GM18519 (cell line): Measurements from ENCODE around the gene OR4D5.

Experiments used
- ATAC-seq: cut with Tn5 transposase; IDR thresholded peaks from one replicate; pipeline ENCODE4 v1.9.1; 2021; ENCODE audit warnings: mild to moderate bottlenecking, moderate library complexity; ENCODE audit not compliant: unreplicated experiment, low FRiP score

Gene OR4D5

GRCh38 chr11:123939317-123939716 lies at the start of gene OR4D5:
OR4D5 (plus strand) TSS chr11:123939617; CDS start chr11:123939617, 0 bp downstream.
- no peak for ATAC-seq

- ATAC-seq, result no peak
Observed at GRCh38 chr11:123892031-123892430, 47.4 kb upstream of the OR4D5 start.

- no peak for ATAC-seq
Observed at GRCh38 chr11:123899792-123900191, 39.6 kb upstream of the OR4D5 start.

GRCh38 chr11:123901867-123902266 lies 37.5 kb upstream of the OR4D5 start, which contains the start of gene OR8D4:
OR8D4 (plus strand) TSS chr11:123902167; CDS start chr11:123906432, 4,265 bp downstream.
- no peak for ATAC-seq

GRCh38 chr11:123903932-123904331 lies 35.5 kb upstream of the OR4D5 start:
- ATAC-seq, result peak; percentile 97

GRCh38 chr11:123904932-123905331 lies 34.5 kb upstream of the OR4D5 start:
- no peak for ATAC-seq

- ATAC-seq, result no peak
Observed at GRCh38 chr11:123905826-123906225, 33.6 kb upstream of the OR4D5 start.

- ATAC-seq, result no peak
Observed at GRCh38 chr11:123920943-123921342, 18.5 kb upstream of the OR4D5 start.

GRCh38 chr11:123924027-123924426 lies 15.4 kb upstream of the OR4D5 start:
- ATAC-seq, result no peak

- no peak for ATAC-seq
Observed at GRCh38 chr11:123942413-123942812, 3.0 kb downstream of the OR4D5 start.

- ATAC-seq, result no peak
Observed at GRCh38 chr11:123943738-123944137, 4.3 kb downstream of the OR4D5 start, which contains the start of gene OR6T1. OR6T1 (minus strand) TSS chr11:123943838; CDS start chr11:123943838, 0 bp downstream.

- ATAC-seq, result no peak
Observed at GRCh38 chr11:123945132-123945531, 5.7 kb downstream of the OR4D5 start.

GRCh38 chr11:123956752-123957151 lies 17.3 kb downstream of the OR4D5 start:
- ATAC-seq, result no peak

GRCh38 chr11:123973816-123974215 lies 34.4 kb downstream of the OR4D5 start:
- no peak for ATAC-seq

- no peak for ATAC-seq
Observed at GRCh38 chr11:123976770-123977560, 37.5 kb downstream of the OR4D5 start.

GRCh38 chr11:123977731-123978347 lies 38.4 kb downstream of the OR4D5 start, which contains the start of gene OR10S1:
OR10S1 (minus strand) TSS chr11:123977781; CDS start chr11:123977664, 117 bp downstream.
- no peak for ATAC-seq

GRCh38 chr11:123979311-123979710 lies 39.9 kb downstream of the OR4D5 start:
- ATAC-seq, result no peak
